GM10847 (cell line): ENCODE data around the gene BICDL1.

Experiments
- POLR2A ChIP-seq: IDR thresholded peaks from 2 replicates; pipeline ENCODE4 v1.6.1; 2011; ENCODE audit not compliant: insufficient read length; ENCODE audit errors: extremely low read depth

BICDL1 gene

DNA sequence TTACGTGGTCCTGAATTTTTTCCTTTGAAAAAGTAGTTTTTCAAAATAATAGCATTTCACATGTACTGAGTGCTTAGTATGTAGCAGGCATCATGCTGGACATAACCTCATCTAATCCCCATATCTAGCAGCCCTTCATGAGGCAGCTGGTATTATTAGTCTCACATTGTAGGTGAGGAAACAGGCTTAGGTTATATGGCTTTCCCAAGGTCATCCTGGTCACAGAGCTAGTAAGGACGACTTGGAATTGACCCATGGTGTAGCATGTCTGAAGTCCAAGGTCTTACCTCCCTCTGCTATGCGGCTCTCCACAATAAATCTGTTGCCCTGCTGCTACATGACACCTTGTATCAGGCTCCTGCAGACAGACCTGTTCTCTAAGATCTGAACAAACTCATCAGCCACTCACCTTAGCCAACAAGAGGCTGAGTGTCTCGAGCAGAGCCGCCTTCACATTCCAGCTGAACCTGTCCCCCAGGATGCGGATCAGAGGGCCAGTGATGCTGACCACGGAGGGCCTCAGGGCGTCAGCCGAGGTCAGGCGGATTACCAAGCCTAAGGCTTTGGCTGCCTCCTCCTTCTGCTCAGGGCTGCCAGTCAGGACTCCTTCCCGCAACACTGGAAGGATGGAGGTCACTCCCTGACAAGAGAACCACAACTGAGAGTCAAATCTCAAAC, 147.2 kb downstream of the BICDL1 start:
- no peak for TF ChIP-seq POLR2A

DNA sequence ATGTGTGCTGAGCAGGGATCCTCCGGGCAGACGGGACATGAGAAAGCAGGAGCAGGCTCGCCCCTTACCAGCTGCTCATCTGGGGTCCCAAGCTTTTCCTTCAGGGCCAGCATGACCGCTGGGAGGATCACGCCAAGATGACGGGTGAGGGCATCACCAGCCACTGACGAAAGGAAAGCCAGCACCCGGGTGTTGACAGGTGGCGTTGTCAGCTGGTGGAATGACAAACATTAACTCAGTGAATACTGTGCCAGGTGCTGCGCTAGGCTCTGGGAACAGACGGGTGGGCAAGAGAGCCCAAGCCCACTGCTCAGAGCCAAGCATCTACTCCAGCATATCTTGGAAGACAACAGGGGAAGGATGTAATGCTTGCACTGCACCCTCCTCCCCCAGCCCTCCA, 148.8 kb downstream of the BICDL1 start:
- TF ChIP-seq POLR2A = no peak

DNA sequence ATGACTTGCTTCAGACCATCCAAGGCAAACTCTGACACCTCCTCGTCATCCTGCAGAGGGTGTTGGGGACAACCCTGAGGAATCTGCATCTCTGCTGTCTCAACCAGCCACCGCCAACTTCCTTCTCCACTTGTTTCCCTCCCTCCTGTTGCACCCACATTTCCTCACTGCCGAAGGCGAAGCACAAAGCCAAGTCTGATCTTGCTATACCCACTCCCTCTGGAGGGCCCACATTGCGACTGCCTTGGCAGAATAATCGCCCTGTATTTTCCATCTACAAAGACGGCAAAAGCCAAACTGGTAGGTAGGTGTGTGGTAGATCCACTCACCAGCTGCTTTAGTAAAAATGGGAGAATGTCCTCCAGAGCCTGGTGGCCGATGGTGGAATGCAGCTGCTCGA, 149.3 kb downstream of the BICDL1 start:
- no peak for TF ChIP-seq POLR2A

DNA sequence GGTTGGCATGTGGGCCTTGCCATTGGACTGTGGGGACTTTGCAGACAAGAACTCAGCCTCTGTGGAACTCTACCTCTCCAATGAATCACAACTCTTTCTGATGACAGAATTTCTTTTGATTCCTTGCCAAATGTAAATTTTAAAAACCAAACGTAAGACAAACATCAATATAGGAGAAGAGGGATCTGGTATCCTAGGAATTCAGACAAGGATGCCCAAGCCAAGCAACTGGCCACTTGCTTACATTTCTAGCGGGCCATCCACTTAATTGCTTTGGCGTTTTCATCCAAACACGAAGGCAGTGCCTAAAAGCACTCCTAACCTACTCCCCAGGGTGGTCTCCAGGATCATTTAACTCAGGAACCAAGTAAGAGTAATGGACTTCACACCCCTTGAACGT, 150.9 kb downstream of the BICDL1 start:
- TF ChIP-seq POLR2A = no peak

DNA sequence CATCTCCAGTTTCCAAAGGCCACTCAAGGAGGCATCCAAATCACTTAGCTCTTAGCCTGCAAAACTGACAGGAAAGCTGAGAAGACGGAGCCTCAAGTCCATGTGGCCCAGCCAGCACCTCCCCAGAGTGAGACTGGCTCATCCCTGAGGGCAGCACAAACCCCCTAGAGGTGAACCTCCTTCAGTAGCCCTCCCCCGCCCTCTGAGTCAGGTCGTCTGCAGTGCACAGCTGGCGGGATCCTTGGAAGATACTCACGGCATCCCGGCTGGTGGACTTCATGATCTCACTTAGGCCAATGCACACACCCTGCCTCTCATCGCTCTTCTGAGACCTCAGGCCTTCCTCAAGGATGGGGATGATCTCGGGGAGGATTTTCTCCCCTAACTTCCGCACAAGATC, 151.6 kb downstream of the BICDL1 start:
- no peak for TF ChIP-seq POLR2A

DNA sequence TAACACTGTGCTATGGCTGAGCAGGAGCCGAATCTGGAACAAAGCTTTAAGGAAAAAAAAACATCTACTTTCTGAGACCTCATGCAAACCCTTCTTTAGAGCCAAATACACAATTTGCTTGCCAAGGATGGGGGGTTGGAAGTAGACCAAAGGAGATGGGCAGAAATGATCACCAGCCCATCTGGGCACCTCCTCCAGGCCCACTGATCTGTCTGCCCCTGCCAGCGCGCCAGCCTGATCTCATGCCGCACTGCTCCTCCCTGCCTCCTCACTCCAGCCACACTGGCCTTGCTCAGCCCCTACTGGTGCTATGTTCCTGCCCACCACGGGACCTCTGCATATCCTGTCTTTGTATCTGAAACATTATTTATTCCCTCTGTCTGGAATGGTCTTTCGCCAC, 152.3 kb downstream of the BICDL1 start:
- TF ChIP-seq POLR2A = no peak

DNA sequence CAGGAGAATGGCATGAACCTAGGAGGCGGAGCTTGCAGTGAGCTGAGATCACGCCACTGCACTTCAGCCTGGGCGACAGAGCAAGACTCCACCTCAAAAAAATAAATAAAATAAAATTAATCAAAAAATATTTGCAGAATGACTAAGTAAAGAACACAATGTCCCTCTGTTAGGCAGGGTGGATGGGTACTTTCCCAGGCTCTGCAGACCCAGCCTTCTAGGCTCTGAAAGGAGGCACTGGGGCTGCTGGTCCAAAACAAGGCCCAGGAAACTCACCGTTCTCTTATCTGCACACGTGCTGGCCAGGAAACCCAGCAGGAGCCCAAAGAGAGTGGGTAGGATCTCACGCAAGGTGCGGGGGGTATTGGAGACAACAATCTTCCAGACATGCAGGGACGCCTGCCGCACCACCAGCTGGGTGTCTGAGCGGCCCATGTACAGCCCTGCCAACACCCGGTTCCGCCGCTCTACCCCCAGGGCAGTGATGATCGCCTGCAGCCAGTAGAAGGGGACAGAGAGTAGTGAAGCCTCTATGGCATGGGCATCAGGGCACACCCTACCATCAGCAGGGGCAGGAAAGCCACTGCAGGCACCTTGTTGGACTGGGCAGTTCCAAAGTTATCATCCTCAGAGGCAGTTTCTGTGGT, 153.3 kb downstream of the BICDL1 start:
- TF ChIP-seq POLR2A = no peak
